KMS-11 (cell line): ENCODE measurements around the gene DDX28.

ENCODE experiments used
- H2AFZ ChIP-seq: fragments of 200-600 bp; sonication (generic); 2 replicates; pipeline ENCODE4 v1.6.1; 2016; ENCODE audit warnings: antibody characterized with exemption, mixed run types, low read depth
- H3K27ac ChIP-seq: fragments of 200-600 bp; sonication (generic); 2 replicates; pipeline ENCODE4 v1.6.1; 2016; ENCODE audit warnings: mild to moderate bottlenecking, mixed run types
- H3K27me3 ChIP-seq: fragments of 200-600 bp; sonication (generic); 2 replicates; pipeline ENCODE4 v1.6.1; 2017; ENCODE audit warnings: mild to moderate bottlenecking, low read depth, mixed run types, moderate library complexity; ENCODE audit not compliant: insufficient read depth
- H3K36me3 ChIP-seq: fragments of 200-600 bp; sonication (generic); 2 replicates; pipeline ENCODE4 v1.6.1; 2017; ENCODE audit warnings: mild to moderate bottlenecking, mixed run types; ENCODE audit not compliant: insufficient read depth
- H3K4me1 ChIP-seq: fragments of 200-600 bp; sonication (generic); 2 replicates; pipeline ENCODE4 v1.6.1; 2016; ENCODE audit warnings: mild to moderate bottlenecking, low read depth, mixed run types; ENCODE audit not compliant: poor library complexity, severe bottlenecking
- H3K4me2 ChIP-seq: fragments of 200-600 bp; sonication (generic); 2 replicates; pipeline ENCODE4 v1.7.0; 2016; ENCODE audit warnings: mild to moderate bottlenecking, mixed run types
- H3K4me3 ChIP-seq: fragments of 200-600 bp; sonication (generic); IDR thresholded peaks from 2 replicates; pipeline ENCODE4 v1.6.1; 2017; ENCODE audit warnings: low read depth, low read length, mixed read lengths; ENCODE audit not compliant: insufficient read depth
- H3K79me2 ChIP-seq: fragments of 200-600 bp; sonication (generic); 2 replicates; pipeline ENCODE4 v1.6.1; 2016; ENCODE audit warnings: low read depth, mixed run types; ENCODE audit not compliant: insufficient read depth
- H3K9ac ChIP-seq: fragments of 200-600 bp; sonication (generic); 2 replicates; pipeline ENCODE4 v1.6.1; 2016; ENCODE audit warnings: mild to moderate bottlenecking, mixed run types
- H4K20me1 ChIP-seq: fragments of 200-600 bp; sonication (generic); 2 replicates; pipeline ENCODE4 v1.6.1; 2016; ENCODE audit warnings: mild to moderate bottlenecking, mixed run types; ENCODE audit not compliant: insufficient read depth
- CTCF ChIP-seq: fragments of 200-600 bp; sonication (generic); conservative IDR thresholded peaks from 2 replicates; pipeline ENCODE4 v1.6.1; 2017; ENCODE audit warnings: low read depth, mild to moderate bottlenecking, antibody characterized with exemption, low read length, moderate library complexity, mixed read lengths

Gene DDX28

GRCh38 chr16:68065716-68066305 is 42.8 kb upstream of the DDX28 start:
- Histone ChIP-seq H3K4me2 (no peak overlapping the region), H3K4me3 (no peak overlapping the region), H2AFZ (no peak overlapping the region), H3K27ac (no peak overlapping the region), H4K20me1 (no peaks in the 10 kb centered on the region), H3K9ac (no peak overlapping the region), H3K27me3 (no peaks in the 10 kb centered on the region), H3K36me3 (no peaks in the 10 kb centered on the region), H3K79me2 (no peaks in the 10 kb centered on the region), H3K4me1 (no peaks in the 10 kb centered on the region)
- no peak for TF ChIP-seq CTCF

- H3K4me1 ChIP-seq = no peaks in the 10 kb centered on the region
- H3K27me3 ChIP-seq = no peaks in the 10 kb centered on the region
- H3K9ac ChIP-seq = no peak overlapping the region
- H3K4me2 ChIP-seq = no peak overlapping the region
- H3K4me3 ChIP-seq = no peak overlapping the region
- no peak overlapping the region for H3K27ac ChIP-seq
- no peaks in the 10 kb centered on the region for H3K36me3 ChIP-seq
- no peak overlapping the region for H2AFZ ChIP-seq
- TF ChIP-seq CTCF = peak; percentile 93
- no peaks in the 10 kb centered on the region for H4K20me1 ChIP-seq
- H3K79me2 ChIP-seq = no peaks in the 10 kb centered on the region
Observed at GRCh38 chr16:68064791-68065365, 41.8 kb upstream of the DDX28 start.

GRCh38 chr16:68062910-68063393 is 39.9 kb upstream of the DDX28 start:
- H3K4me2 ChIP-seq = no peak overlapping the region
- H4K20me1 ChIP-seq = no peaks in the 10 kb centered on the region
- H3K27ac ChIP-seq = no peak overlapping the region
- H3K9ac ChIP-seq = no peak overlapping the region
- H3K4me1 ChIP-seq = no peaks in the 10 kb centered on the region
- no peak overlapping the region for H2AFZ ChIP-seq
- H3K36me3 ChIP-seq = no peaks in the 10 kb centered on the region
- no peak for TF ChIP-seq CTCF
- H3K27me3 ChIP-seq = no peaks in the 10 kb centered on the region
- no peak overlapping the region for H3K4me3 ChIP-seq
- H3K79me2 ChIP-seq = no peaks in the 10 kb centered on the region

- no peak for TF ChIP-seq CTCF
- H3K27ac ChIP-seq = no peak overlapping the region
- no peaks in the 10 kb centered on the region for H3K79me2 ChIP-seq
- no peak overlapping the region for H3K4me2 ChIP-seq
- no peak overlapping the region for H2AFZ ChIP-seq
- no peak overlapping the region for H3K4me3 ChIP-seq
- no peak overlapping the region for H3K9ac ChIP-seq
- H3K4me1 ChIP-seq = no peaks in the 10 kb centered on the region
- no peaks in the 10 kb centered on the region for H3K36me3 ChIP-seq
- H3K27me3 ChIP-seq = no peaks in the 10 kb centered on the region
- no peaks in the 10 kb centered on the region for H4K20me1 ChIP-seq
Observed at GRCh38 chr16:68061396-68061795, 38.4 kb upstream of the DDX28 start.
